ENCODE results near the gene IRX4. TPM values are rescaled to one million over a fixed set of nuclear protein-coding genes. Genes with fewer than 3 reads are reported as not detected.
"Not testable (repeated sequence)": the region's sequence is repeated elsewhere in the genome, so short reads cannot be mapped to it uniquely, and the experiment has no call there.

Gene IRX4
- polyA plus RNA-seq, 1 donor = not detected

DNA sequence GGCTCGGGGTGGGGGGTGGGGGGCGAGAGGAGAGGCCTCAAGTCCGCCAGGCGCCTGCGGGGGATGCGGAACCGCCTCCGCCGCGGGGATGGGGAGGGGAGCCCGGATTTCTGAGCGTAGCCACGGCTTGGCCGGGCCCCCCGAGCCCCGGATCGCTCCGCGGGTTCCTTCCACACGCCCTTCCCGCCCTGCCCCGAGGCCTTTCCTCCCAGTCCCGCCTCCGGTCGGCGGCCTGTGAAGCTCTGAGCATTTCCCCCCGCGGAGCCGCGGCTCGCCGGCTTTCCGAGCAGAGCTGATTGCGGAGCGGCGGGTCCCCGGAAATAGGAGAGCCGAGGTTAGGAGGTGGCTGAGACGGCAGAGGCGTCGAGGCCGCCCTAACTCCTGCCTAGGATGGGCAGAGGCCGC lies 6.1 kb downstream of the IRX4 start:
- Histone ChIP-seq H3K27ac (ENCODE audit: low read length) (no peak overlapping the region), H3K4me1 (ENCODE audit: control insufficient read depth, insufficient read depth, low read length) (peaks cover 9% of the 10 kb centered on the region), H3K4me3 (ENCODE audit: low read length) (no peak overlapping the region), H3K27me3 (ENCODE audit: control insufficient read depth, insufficient read depth, low read length) (peaks cover 99% of the 10 kb centered on the region), H3K9me3 (ENCODE audit: control insufficient read depth, low read depth, low read length) (peaks cover 9% of the 10 kb centered on the region), H3K36me3 (ENCODE audit: control insufficient read depth, insufficient read depth, low read length) (no peaks in the 10 kb centered on the region)
- WGBS (ENCODE audit: insufficient coverage, low lambda C conversion rate) = no CpG with 5 or more reads among the region's 43 CpGs
- DNase-seq = no peak

DNA sequence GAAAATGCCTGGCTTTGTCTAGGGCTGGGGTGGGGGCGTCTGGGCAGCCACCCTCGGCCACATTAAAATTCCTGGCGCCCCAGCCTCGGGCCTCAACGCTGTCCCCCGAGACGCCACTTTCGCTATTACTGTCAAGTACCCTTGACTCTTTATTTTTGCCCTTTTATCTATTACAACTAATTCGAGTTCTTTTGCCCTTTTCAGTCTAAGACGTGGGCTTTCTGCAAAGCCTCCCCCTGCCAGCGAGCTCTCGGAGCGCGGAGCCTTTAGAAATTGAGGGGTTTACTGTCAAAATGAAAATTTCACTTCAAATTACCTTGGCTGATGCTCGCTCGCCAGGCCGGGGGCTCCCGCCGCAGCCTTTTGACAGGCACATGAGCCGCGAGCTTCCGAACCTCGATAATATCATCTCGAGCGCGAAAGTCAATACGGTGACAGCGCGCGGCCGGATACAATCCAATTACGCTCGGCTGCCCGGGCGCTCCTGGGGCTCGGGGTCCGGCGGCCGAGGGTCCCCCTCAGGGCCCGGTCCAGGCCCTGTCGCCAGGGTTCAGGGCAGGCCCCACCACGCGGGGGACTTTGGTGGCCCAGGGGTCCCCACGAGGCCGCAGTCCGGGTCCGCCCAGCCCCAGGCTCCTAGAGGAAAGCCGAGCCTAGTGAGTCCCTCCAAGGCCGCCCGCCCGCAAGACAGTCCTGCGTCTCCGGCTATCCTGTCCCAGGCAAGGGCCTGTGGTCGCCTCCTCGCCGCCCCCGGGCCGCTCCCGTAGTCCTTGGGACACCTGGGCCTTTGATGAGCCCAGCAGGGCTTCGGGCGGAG lies 6.7 kb downstream of the IRX4 start:
- Histone ChIP-seq H3K9me3 (ENCODE audit: control insufficient read depth, low read depth, low read length) (peaks cover 9% of the 10 kb centered on the region), H3K4me3 (ENCODE audit: low read length) (no peak overlapping the region), H3K36me3 (ENCODE audit: control insufficient read depth, insufficient read depth, low read length) (no peaks in the 10 kb centered on the region), H3K27me3 (ENCODE audit: control insufficient read depth, insufficient read depth, low read length) (peaks cover 99% of the 10 kb centered on the region), H3K4me1 (ENCODE audit: control insufficient read depth, insufficient read depth, low read length) (peaks cover 9% of the 10 kb centered on the region), H3K27ac (ENCODE audit: low read length) (no peak overlapping the region)
- WGBS (ENCODE audit: insufficient coverage, low lambda C conversion rate) = no CpG with 5 or more reads among the region's 61 CpGs
- DNase-seq = no peak

DNA sequence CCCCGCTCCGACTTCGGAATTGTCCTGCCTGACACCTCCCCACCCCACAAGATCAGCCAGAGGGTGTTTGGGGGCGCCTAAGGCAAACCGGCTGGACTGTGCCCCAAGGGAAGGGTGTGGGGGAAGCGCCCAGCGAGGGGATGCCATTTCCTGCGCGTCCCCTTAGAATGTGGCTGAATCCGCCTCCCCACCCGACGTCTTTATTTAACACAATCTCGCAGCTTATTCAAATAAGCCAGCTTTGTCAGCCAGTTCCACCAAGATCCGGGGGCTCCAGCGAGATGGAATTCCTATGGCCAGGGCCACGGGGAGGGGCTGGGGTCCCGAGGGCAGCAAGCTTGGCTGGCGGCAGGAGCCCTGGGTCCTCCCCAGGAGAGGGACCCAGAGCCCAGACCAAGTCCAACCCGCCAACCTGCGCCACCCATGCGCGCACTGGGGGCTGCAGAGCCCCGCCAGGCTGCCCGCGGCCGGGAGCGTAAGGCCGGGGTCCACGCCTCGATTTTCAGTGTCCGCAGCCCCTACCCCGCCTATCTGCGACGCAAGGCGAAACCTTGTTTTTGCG lies 7.4 kb downstream of the IRX4 start:
- no CpG with 5 or more reads among the region's 36 CpGs for WGBS (ENCODE audit: insufficient coverage, low lambda C conversion rate)
- no peak for DNase-seq
- Histone ChIP-seq H3K4me1 (ENCODE audit: control insufficient read depth, insufficient read depth, low read length) (peaks cover 9% of the 10 kb centered on the region), H3K27ac (ENCODE audit: low read length) (no peak overlapping the region), H3K9me3 (ENCODE audit: control insufficient read depth, low read depth, low read length) (peaks cover 9% of the 10 kb centered on the region), H3K4me3 (ENCODE audit: low read length) (no peak overlapping the region), H3K36me3 (ENCODE audit: control insufficient read depth, insufficient read depth, low read length) (no peaks in the 10 kb centered on the region), H3K27me3 (ENCODE audit: control insufficient read depth, insufficient read depth, low read length) (peaks cover 92% of the 10 kb centered on the region)

DNA sequence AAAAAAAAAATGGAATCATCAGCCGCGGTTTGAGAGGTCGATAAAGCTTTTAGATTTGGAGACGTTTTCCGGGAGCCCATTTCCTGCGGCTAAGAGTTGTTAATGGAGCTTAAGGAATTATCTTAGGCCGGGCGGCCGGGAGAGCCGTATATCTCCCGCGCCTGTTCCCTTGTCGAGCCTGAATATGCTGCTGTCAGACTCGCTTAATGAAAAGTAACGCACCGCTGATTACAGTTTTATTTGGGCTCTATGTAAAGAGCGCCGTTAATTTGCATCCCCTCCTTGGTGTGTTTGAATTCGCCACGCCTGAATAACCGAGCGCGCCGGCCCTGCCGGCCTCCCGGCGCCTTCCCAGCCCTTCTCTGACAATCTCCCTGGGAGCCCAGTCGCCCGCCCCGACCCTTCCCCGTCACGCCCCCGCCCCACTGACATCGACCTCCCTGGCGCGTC lies 7.9 kb downstream of the IRX4 start:
- Histone ChIP-seq H3K4me3 (ENCODE audit: low read length) (no peak overlapping the region), H3K27me3 (ENCODE audit: control insufficient read depth, insufficient read depth, low read length) (peaks cover 86% of the 10 kb centered on the region), H3K36me3 (ENCODE audit: control insufficient read depth, insufficient read depth, low read length) (no peaks in the 10 kb centered on the region), H3K27ac (ENCODE audit: low read length) (no peak overlapping the region), H3K4me1 (ENCODE audit: control insufficient read depth, insufficient read depth, low read length) (peaks cover 9% of the 10 kb centered on the region), H3K9me3 (ENCODE audit: control insufficient read depth, low read depth, low read length) (peaks cover 9% of the 10 kb centered on the region)
- DNase-seq = no peak
- WGBS (ENCODE audit: insufficient coverage, low lambda C conversion rate) = no CpG with 5 or more reads among the region's 36 CpGs

DNA sequence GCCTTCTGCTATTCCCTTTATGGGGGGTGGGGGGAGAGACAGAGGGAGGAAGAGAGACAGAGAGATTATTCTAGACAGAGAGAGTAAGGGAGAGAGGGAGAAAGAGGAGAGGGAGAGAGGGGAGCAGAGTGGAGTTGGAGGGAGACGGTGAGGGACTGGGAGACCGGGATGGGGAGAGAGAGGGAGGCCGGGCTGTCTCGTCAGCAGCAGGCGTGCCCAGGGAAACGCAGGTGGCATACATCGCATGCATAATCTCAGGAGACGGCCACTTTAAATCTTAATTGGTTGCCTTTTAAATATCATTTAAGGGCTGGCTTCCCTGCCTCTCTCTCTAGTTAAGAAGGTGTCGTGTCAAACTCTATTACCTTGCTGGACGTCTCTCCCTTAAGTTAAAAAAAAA lies 8.4 kb downstream of the IRX4 start:
- Histone ChIP-seq H3K27ac (ENCODE audit: low read length) (no peak overlapping the region), H3K27me3 (ENCODE audit: control insufficient read depth, insufficient read depth, low read length) (peaks cover 86% of the 10 kb centered on the region), H3K36me3 (ENCODE audit: control insufficient read depth, insufficient read depth, low read length) (no peaks in the 10 kb centered on the region), H3K4me1 (ENCODE audit: control insufficient read depth, insufficient read depth, low read length) (peaks cover 9% of the 10 kb centered on the region), H3K9me3 (ENCODE audit: control insufficient read depth, low read depth, low read length) (peaks cover 5% of the 10 kb centered on the region), H3K4me3 (ENCODE audit: low read length) (no peak overlapping the region)
- no peak for DNase-seq
- WGBS (ENCODE audit: insufficient coverage, low lambda C conversion rate) = 7% methylated on average over 5 of the region's 10 CpGs

DNA sequence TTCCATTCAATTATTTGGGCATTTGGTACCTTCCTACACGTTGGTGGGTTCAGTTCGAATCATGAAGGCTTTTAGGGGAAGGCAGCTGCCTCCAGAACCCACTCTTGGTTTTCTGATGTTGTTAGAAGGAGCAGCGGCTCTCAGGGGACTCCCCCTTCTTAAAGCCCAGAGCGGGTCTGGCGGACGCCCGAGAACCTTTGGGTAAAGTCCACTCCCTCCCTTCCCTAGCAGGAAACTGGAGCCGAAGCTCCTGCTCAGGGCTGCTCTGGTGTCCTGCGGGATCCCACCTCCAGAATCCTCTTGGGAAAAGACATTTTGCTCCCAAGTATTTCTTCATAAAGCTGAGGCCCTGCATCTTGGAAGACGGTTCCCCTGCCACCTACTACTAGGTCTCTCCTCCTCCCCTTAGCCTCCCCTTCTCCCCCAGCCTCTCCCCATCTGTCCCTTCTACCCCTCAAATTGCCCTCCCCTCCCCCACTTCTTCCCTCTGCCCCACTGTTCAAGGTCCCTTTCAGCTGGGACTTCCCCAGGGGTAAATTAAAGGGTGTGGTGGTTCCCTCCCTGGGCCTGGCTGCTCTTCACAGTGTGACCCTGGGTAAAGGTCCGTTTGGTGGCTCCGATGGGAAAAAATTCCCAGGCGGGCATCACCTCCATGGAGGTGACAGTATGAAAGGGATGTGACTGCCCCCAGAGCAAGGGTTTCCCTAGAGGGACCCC lies 9.3 kb downstream of the IRX4 start:
- Histone ChIP-seq H3K36me3 (ENCODE audit: control insufficient read depth, insufficient read depth, low read length) (no peaks in the 10 kb centered on the region), H3K27me3 (ENCODE audit: control insufficient read depth, insufficient read depth, low read length) (peaks cover 85% of the 10 kb centered on the region), H3K9me3 (ENCODE audit: control insufficient read depth, low read depth, low read length) (peaks cover 4% of the 10 kb centered on the region), H3K4me3 (ENCODE audit: low read length) (no peak overlapping the region), H3K27ac (ENCODE audit: low read length) (no peak overlapping the region), H3K4me1 (ENCODE audit: control insufficient read depth, insufficient read depth, low read length) (peaks cover 13% of the 10 kb centered on the region)
- WGBS (ENCODE audit: insufficient coverage, low lambda C conversion rate) = no CpG with 5 or more reads among the region's 13 CpGs
- peak in 1 of 2 donors; percentile 72 for DNase-seq

DNA sequence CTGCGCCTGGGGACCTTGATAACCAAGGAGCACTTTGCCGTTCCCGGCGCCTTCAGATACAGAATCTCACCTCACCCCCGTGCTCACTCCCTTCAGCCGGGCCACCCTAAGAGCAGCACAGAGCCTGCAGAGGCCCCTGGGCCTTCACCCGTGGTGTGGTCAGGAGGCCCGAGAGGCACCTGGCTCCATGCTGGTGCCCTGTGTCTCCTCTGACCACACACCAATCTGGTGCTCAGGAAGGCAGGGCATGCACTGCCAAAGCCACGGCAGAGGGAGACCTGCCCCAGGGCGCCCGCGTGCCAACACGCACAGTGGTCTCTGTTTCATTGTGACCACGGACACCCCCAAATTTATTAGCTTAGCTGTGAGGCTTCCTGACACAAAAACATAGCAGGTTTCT lies 11.3 kb downstream of the IRX4 start:
- WGBS (ENCODE audit: insufficient coverage, low lambda C conversion rate) = no CpG with 5 or more reads among the region's 14 CpGs
- Histone ChIP-seq H3K4me1 (ENCODE audit: control insufficient read depth, insufficient read depth, low read length) (peaks cover 13% of the 10 kb centered on the region), H3K9me3 (ENCODE audit: control insufficient read depth, low read depth, low read length) (no peaks in the 10 kb centered on the region), H3K27ac (ENCODE audit: low read length) (no peak overlapping the region), H3K36me3 (ENCODE audit: control insufficient read depth, insufficient read depth, low read length) (no peaks in the 10 kb centered on the region), H3K4me3 (ENCODE audit: low read length) (no peak overlapping the region), H3K27me3 (ENCODE audit: control insufficient read depth, insufficient read depth, low read length) (peaks cover 81% of the 10 kb centered on the region)
- DNase-seq = no peak

DNA sequence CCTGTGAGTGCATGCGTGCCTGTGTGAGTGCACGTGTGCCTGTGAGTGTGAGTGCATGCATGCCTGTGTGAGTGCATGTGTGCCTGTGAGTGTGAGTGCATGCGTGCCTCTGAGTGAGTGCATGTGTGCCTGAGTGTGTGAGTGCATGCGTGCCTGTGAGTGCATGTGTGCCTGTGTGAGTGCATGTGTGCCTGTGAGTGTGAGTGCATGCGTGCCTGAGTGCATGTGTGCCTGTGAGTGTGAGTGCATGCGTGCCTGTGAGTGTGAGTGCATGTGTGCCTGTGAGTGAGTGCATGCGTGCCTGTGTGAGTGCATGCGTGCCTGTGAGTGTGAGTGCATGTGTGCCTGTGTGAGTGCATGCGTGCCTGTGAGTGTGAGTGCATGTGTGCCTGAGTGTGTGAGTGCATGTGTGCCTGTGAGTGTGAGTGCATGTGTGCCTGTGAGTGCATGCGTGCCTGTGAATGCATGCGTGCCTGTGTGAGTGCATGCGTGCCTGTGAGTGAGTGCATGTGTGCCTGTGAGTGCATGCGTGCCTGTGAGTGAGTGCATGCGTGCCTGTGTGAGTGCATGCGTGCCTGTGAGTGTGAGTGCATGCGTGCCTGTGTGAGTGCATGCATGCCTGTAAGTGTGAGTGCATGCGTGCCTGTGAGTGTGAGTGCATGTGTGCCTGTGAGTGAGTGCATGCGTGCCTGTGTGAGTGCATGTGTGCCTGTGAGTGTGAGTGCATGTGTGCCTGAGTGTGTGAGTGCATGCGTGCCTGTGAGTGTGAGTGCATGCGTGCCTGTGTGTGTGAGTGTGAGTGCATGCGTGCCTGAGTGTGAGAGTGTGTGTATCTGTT lies 12.1 kb downstream of the IRX4 start:
- not testable (repeated sequence) for H3K9me3 ChIP-seq (ENCODE audit: control insufficient read depth, low read depth, low read length); DNase-seq; H3K4me3 ChIP-seq (ENCODE audit: low read length); H3K36me3 ChIP-seq (ENCODE audit: control insufficient read depth, insufficient read depth, low read length); H3K4me1 ChIP-seq (ENCODE audit: control insufficient read depth, insufficient read depth, low read length); H3K27ac ChIP-seq (ENCODE audit: low read length)
- no CpG with 5 or more reads among the region's 21 CpGs for WGBS (ENCODE audit: insufficient coverage, low lambda C conversion rate)
- H3K27me3 ChIP-seq (ENCODE audit: control insufficient read depth, insufficient read depth, low read length) = peaks cover 81% of the 10 kb centered on the region

DNA sequence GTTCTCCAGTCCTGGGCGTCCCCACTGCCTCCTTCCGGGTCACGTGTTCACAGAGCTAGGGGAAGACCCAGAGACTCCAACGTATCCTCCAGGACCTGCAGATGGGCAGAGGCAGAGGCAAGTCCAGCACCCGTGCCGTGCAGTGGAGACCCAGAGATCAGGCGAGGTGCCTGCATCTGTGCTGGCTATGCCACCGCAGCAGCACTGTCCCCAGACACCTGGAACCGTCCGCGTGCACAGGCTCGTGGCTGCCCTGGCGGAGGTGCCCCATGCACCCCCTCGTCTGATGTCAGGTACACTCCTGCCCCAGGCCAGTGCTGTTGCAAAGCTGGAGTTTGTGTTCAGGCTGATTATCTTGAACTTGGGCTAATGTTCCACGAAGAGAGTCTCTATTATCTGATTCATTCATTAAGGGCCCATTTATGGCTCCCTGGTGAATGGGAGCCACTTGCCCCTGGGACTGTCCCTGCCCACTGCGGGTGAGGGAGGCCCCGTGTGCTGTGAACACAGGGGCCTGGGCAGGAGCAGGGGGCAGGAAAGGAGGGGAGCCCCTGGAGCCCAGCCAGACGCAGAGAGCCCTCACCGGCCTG lies 13.7 kb downstream of the IRX4 start:
- Histone ChIP-seq H3K9me3 (ENCODE audit: control insufficient read depth, low read depth, low read length) (peaks cover 4% of the 10 kb centered on the region), H3K27ac (ENCODE audit: low read length) (no peak overlapping the region), H3K4me3 (ENCODE audit: low read length) (no peak overlapping the region), H3K4me1 (ENCODE audit: control insufficient read depth, insufficient read depth, low read length) (peaks cover 12% of the 10 kb centered on the region), H3K27me3 (ENCODE audit: control insufficient read depth, insufficient read depth, low read length) (peaks cover 81% of the 10 kb centered on the region), H3K36me3 (ENCODE audit: control insufficient read depth, insufficient read depth, low read length) (no peaks in the 10 kb centered on the region)
- peak; percentile 18 to 79 for DNase-seq
- WGBS (ENCODE audit: insufficient coverage, low lambda C conversion rate) = no CpG with 5 or more reads among the region's 19 CpGs

DNA sequence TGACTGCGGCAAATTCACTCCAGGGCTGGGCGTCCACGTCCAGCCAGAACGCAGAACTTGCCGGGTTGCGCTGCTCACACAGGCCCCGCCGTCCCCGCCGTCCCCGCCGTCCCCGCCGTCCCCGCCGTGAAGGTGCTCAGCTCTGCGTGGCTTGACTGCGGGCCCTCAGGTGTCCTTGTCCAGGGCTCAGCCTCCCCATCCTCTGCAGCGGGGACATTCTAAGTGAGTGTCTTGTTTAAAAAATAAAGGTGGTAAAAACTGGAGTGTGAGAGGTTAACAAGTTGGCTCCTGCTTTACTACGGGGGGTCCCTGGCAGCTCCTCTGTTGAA lies 14.9 kb downstream of the IRX4 start:
- H3K4me1 ChIP-seq (ENCODE audit: control insufficient read depth, insufficient read depth, low read length) = peaks cover 6% of the 10 kb centered on the region
- H3K27ac ChIP-seq (ENCODE audit: low read length) = no peak overlapping the region
- H3K4me3 ChIP-seq (ENCODE audit: low read length) = no peak overlapping the region
- no CpG with 5 or more reads among the region's 20 CpGs for WGBS (ENCODE audit: insufficient coverage, low lambda C conversion rate)
- H3K36me3 ChIP-seq (ENCODE audit: control insufficient read depth, insufficient read depth, low read length) = no peaks in the 10 kb centered on the region
- H3K9me3 ChIP-seq (ENCODE audit: control insufficient read depth, low read depth, low read length) = peaks cover 4% of the 10 kb centered on the region
- no peak for DNase-seq
- peaks cover 81% of the 10 kb centered on the region for H3K27me3 ChIP-seq (ENCODE audit: control insufficient read depth, insufficient read depth, low read length)
